ENCODE results near the gene DENND1C. TPM values are rescaled to one million over a fixed set of nuclear protein-coding genes. Genes with fewer than 3 reads are reported as not detected.
"Not testable (repeated sequence)": the region's sequence is repeated elsewhere in the genome, so short reads cannot be mapped to it uniquely, and the experiment has no call there.

The DENND1C gene
- total RNA-seq, 3 donors from 2014 or later: 3.8 to 4.7 (median 4.1) TPM

DNA sequence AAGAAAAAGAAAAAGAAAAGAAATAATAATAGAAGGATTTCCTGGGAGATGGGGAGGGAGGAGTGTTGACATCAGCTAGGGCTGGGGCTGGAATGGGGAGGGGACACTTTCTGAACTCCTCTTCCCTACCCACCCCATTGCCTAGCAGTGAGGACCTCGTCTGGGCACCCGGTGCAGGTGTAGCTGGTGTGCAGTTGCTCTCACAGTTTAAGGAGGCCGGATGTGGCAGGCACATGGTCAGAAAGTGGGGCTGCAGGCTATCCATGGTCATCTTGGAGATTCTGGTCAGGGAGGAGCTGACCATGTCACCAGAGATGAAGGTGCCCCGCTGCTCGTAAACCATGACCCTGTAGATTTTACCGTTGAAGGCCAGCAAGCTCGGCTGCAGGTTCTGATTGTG is 29.0 kb upstream of the DENND1C start:
- no peak for DNase-seq
- ATAC-seq: no peak
- intact Hi-C loops (cut with DNase I, micrococcal nuclease): loop anchor here in 1 of 2 donors (10.0 kb wide), 1 partner anchor 124 kb away; no protein-coding TSS in a partner anchor
- Histone ChIP-seq H3K36me3 (ENCODE audit: low read depth) (no peaks in the 10 kb centered on the region), H3K4me3 (no peak overlapping the region), H3K9me3 (no peaks in the 10 kb centered on the region), H3K4me1 (ENCODE audit: low read depth) (no peaks in the 10 kb centered on the region)
- TF ChIP-seq, protein P1, sequence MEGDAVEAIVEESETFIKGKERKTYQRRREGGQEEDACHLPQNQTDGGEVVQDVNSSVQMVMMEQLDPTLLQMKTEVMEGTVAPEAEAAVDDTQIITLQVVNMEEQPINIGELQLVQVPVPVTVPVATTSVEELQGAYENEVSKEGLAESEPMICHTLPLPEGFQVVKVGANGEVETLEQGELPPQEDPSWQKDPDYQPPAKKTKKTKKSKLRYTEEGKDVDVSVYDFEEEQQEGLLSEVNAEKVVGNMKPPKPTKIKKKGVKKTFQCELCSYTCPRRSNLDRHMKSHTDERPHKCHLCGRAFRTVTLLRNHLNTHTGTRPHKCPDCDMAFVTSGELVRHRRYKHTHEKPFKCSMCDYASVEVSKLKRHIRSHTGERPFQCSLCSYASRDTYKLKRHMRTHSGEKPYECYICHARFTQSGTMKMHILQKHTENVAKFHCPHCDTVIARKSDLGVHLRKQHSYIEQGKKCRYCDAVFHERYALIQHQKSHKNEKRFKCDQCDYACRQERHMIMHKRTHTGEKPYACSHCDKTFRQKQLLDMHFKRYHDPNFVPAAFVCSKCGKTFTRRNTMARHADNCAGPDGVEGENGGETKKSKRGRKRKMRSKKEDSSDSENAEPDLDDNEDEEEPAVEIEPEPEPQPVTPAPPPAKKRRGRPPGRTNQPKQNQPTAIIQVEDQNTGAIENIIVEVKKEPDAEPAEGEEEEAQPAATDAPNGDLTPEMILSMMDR (IDR thresholded peaks at IDR 0.05): no peak

DNA sequence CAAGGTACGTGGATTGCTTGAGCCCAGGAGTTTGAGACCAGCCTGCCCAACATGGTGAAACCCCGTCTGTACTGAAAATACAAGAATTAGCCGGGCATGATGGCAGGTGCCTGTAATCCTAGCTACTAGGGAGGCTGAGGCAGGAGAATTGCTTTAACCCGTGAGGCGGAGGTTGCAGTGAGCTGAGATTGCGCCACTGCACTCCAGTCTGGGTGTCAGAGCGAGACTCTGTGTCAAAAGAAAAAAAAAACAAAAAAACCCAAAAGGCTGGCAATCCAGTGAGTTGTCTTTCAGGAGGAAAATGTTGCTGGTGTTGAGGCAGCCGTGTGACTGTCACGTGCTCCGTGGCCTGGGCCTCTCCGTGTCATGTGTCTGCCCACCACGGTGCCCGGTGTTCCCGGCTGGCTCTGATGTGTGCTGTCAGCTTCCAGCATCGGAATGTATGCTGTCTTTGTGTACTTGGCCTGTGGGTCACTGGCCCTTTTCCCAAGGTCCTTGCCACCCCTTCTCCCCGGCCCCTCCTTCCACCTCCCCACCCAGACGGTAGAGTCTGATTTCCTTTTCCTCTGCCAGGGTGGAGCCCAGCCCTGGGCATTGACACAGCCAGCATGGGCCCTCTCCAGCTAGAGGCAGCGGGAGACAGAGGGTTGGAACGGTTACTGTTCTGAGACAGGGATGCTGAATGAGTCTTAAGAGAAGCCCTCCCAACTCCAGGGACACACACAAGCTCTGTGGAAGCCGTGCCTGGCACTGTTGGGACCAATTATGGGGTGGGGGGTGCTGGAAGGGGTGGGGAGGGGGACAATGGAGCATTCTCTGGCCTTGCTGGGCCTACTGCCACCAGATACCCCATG is 27.8 kb upstream of the DENND1C start:
- DNase-seq (no peak), ATAC-seq (peak; percentile 26)
- Histone ChIP-seq H3K9me3 (no peaks in the 10 kb centered on the region), H3K4me1 (ENCODE audit: low read depth) (no peaks in the 10 kb centered on the region), H3K36me3 (ENCODE audit: low read depth) (no peaks in the 10 kb centered on the region), H3K4me3 (no peak overlapping the region)
- intact Hi-C loops (cut with DNase I, micrococcal nuclease): no loop called here
- TF ChIP-seq, protein P1 (IDR thresholded peaks at IDR 0.05): no peak

DNA sequence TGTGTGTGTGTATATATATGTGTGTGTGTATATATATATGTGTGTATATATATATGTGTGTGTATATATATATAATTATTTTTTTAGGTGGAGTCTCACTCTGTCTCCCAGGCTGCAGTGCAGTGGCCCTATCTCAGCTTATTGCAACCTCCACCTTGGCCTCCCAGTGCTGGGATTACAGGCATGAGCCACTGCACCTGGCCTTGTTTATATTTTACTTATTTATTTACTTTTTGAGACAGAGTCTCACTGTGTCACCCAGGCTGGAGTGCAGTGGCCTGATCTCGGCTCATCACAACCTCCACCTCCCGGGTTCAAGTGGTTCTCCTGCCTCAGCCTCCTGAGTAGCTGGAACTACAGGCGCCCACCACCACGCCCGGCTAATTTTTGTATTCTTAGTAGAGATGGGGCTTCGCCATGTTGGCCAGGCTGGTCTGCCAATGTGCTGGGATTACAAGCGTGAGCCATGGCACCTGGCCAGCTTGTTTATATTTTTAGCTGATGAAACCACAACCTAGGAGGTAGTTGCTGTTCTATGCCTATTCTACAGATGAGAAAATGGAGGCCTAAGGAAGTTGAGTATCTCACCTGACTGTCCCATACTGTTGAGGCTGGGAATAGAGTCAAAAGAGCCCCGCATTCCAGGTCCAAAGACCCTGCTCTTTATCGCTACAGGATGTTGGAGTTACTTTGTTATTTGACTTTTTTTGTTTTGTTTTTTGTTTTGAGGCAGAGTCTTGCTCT is 26.6 kb upstream of the DENND1C start:
- ATAC-seq; H3K4me3 ChIP-seq; intact Hi-C loops (cut with DNase I, micrococcal nuclease): not testable (repeated sequence)

DNA sequence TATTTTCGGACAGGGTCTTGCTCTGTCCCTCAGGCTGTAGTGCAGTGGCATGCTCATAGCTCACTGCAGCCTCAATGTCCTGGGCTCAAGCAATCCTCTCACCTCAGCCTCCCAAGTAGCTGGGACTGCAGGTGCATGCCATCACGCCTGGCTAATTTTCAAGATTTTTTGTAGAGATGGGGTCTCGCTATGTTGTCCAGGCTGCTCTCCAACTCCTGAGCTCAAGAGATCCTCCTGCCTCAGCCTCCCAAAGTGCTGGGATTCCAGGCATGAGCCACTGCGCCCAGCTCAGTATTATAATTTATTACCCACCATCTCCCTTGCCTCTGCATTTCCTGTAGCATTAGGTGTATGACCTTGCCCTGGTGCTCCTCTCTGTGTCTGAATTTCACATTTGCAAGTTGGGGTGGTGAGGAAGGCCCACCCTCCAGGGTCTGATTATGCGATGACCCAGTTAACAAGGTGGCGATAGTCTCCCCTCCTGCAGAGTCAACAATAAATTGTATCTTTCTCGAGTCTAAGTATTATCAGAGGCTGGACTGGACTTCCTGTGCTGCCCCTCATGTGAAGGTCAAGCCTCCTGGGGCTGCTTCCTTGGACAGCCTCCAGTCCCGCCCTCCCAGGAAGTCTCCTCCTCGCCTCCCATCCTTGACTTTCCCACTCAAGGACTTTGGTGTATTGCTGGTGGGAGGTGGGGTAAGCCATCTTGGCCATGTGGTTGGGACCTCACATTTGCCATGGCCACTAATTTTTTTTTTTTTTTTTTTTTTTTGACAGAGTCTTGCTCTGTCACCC is 22.0 kb upstream of the DENND1C start:
- no peak for ATAC-seq
- no peaks in the 10 kb centered on the region for H3K36me3 ChIP-seq (ENCODE audit: low read depth)
- no peaks in the 10 kb centered on the region for H3K4me1 ChIP-seq (ENCODE audit: low read depth)
- intact Hi-C loops (cut with DNase I, micrococcal nuclease): no loop called here
- no peak overlapping the region for H3K4me3 ChIP-seq
- DNase-seq: no peak
- no peaks in the 10 kb centered on the region for H3K9me3 ChIP-seq
- TF ChIP-seq, protein P1 (IDR thresholded peaks at IDR 0.05): no peak

More for the DNA sequence above, 26.6 kb upstream of the DENND1C start:
- H3K36me3 ChIP-seq (ENCODE audit: low read depth); H3K9me3 ChIP-seq; H3K4me1 ChIP-seq (ENCODE audit: low read depth); DNase-seq: not testable (repeated sequence)

DNA sequence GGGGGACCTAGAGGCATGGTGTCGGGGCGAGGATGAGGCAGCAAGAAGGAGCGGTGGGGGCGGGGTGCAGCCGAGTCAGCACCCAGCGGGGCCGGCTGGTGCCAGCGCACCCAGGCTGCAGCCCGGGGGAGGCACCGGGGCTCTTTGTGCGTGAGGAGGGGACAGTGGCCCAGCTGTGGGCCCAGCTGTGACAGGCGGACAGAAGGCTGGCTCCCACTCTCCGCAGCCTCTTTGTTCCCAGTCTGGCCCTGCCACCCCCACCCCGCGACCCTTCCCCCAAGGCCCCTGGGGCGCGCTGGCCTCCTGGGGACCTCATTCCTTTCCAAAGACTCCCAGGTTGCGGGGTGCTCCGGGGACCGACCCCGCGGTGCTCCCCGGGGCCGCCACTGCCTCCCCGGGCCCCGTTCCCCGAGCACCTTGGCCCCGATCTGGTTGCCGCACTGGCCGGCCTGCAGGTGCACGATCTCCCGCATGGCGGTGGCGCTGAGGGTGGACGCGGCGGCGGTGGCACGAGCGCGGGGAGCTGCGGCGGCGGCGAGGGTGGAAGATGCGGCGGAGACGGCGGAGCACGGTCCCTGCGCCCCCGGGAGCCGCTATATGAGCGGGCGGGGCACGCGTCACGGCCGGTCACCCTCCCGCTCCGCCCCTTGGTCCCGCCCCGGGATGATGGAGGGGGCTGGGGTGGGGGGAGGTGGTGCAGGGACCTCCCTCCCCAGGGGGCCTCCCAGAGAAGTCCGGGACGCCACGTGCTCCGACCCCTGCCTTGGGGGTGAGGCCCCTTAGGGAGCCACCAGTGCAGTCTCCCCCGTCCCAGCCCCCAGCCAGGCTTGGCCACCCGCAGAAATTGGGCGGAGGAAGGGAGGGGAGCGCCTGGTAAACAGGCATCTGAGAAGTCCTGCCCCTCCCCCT is 20.4 kb upstream of the DENND1C start, which contains the start of gene TUBB4A:
TUBB4A (minus strand) TSS at position 570 of the 909 bp plus-strand sequence; CDS start at position 473, 97 bp downstream.
- intact Hi-C loops (cut with DNase I, micrococcal nuclease): no loop called here
- DNase-seq (peak in 1 of 3 donors; percentile 55), ATAC-seq (peak; percentile 50)
- Histone ChIP-seq H3K4me1 (ENCODE audit: low read depth) (no peaks in the 10 kb centered on the region), H3K9me3 (no peaks in the 10 kb centered on the region), H3K36me3 (ENCODE audit: low read depth) (no peaks in the 10 kb centered on the region), H3K4me3 (no peak within 1 kb of the TSS)
- TF ChIP-seq, protein P1 (IDR thresholded peaks at IDR 0.05): no peak

Measured in mucosa of descending colon (tissue), 3 donors.